WTC11 (cell line): ENCODE data around the gene SMG1.

Source experiments
- CREB1 ChIP-seq: sonication (generic); formaldehyde crosslinking; IDR thresholded peaks from 2 replicates; pipeline ENCODE4 v1.8.0; 2023; ENCODE audit warnings: mild to moderate bottlenecking, missing genetic modification reagents
- ESRRA ChIP-seq: sonication (generic); formaldehyde crosslinking; IDR thresholded peaks from 2 replicates; pipeline ENCODE4 v1.8.1; 2022; ENCODE audit warnings: mild to moderate bottlenecking, missing genetic modification reagents, borderline replicate concordance
- FOXJ3 ChIP-seq: sonication (generic); formaldehyde crosslinking; IDR thresholded peaks from 2 replicates; pipeline ENCODE4 v1.9.0; 2021; ENCODE audit warnings: missing genetic modification reagents, mild to moderate bottlenecking, borderline replicate concordance
- IRF2 ChIP-seq: sonication (generic); formaldehyde crosslinking; IDR thresholded peaks from 2 replicates; pipeline ENCODE4 v1.8.0; 2022; ENCODE audit warnings: low read depth, missing genetic modification reagents, borderline replicate concordance
- NR2C2 ChIP-seq: sonication (generic); formaldehyde crosslinking; IDR thresholded peaks from 2 replicates; pipeline ENCODE4 v1.8.0; 2022; ENCODE audit warnings: mild to moderate bottlenecking, missing genetic modification reagents
- TCF7 ChIP-seq: sonication (generic); formaldehyde crosslinking; IDR thresholded peaks from 2 replicates; pipeline ENCODE4 v1.8.0; 2022; ENCODE audit warnings: mild to moderate bottlenecking, low read depth, missing genetic modification reagents, moderate library complexity
- ZNF121 ChIP-seq: sonication (generic); formaldehyde crosslinking; IDR thresholded peaks from 2 replicates; pipeline ENCODE4 v1.8.0; 2023; ENCODE audit warnings: missing genetic modification reagents
- ZNF263 ChIP-seq: sonication (generic); formaldehyde crosslinking; IDR thresholded peaks from 2 replicates; pipeline ENCODE4 v1.8.1; 2022; ENCODE audit warnings: low read depth, mild to moderate bottlenecking, moderate library complexity, missing genetic modification reagents
- ZNF317 ChIP-seq: sonication (generic); formaldehyde crosslinking; IDR thresholded peaks from 2 replicates; pipeline ENCODE4 v1.8.1; 2023; ENCODE audit warnings: low read depth, mild to moderate bottlenecking, moderate library complexity, missing genetic modification reagents, borderline replicate concordance
- TF ChIP-seq, protein P1 (sequence below): sonication (generic); formaldehyde crosslinking; IDR thresholded peaks from 2 replicates; pipeline ENCODE4 v1.8.1; 2023; ENCODE audit warnings: mild to moderate bottlenecking, missing genetic modification reagents, moderate library complexity
- TF ChIP-seq, protein P2 (sequence below): sonication (generic); formaldehyde crosslinking; IDR thresholded peaks from 2 replicates; pipeline ENCODE4 v1.8.0; 2022; ENCODE audit warnings: mild to moderate bottlenecking, missing genetic modification reagents
- TF ChIP-seq, protein P3 (sequence below): sonication (generic); formaldehyde crosslinking; IDR thresholded peaks from 2 replicates; pipeline ENCODE4 v1.8.1; 2023; ENCODE audit warnings: mild to moderate bottlenecking, missing genetic modification reagents, borderline replicate concordance
- TF ChIP-seq, protein P4 (sequence below): fragments of 200-600 bp; IDR thresholded peaks from 2 replicates; pipeline ENCODE4 v1.8.0; 2022; ENCODE audit warnings: antibody characterized with exemption
- TF ChIP-seq, protein P5 (sequence below): sonication (generic); formaldehyde crosslinking; IDR thresholded peaks from 2 replicates; pipeline ENCODE4 v1.8.1; 2023; ENCODE audit warnings: mild to moderate bottlenecking, missing genetic modification reagents

DNA sequence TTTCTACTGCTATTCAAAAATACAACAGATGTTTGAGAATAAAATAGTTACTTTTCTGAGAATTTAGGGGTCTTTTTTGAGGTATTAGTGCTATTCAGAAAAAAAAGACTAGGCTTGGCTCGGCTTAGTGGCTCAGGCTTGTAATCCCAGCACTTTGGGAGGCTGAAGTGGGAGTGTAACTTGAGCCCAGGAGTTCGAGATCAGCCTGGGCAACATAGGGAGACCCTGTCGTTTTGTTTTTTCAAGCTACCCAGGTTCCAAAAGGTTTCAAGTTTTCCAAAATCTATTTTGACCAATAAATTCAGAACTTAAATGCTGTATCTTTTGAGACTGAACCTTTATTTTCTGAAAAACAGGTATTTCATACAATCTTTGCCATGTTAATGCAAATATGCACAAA, 121.7 kb downstream of the SMG1 start:
- TF ChIP-seq, protein P1, sequence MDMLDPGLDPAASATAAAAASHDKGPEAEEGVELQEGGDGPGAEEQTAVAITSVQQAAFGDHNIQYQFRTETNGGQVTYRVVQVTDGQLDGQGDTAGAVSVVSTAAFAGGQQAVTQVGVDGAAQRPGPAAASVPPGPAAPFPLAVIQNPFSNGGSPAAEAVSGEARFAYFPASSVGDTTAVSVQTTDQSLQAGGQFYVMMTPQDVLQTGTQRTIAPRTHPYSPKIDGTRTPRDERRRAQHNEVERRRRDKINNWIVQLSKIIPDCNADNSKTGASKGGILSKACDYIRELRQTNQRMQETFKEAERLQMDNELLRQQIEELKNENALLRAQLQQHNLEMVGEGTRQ, result no peak
- TF ChIP-seq, protein P2, sequence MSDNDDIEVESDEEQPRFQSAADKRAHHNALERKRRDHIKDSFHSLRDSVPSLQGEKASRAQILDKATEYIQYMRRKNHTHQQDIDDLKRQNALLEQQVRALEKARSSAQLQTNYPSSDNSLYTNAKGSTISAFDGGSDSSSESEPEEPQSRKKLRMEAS, result no peak
- TF ChIP-seq, protein P3, sequence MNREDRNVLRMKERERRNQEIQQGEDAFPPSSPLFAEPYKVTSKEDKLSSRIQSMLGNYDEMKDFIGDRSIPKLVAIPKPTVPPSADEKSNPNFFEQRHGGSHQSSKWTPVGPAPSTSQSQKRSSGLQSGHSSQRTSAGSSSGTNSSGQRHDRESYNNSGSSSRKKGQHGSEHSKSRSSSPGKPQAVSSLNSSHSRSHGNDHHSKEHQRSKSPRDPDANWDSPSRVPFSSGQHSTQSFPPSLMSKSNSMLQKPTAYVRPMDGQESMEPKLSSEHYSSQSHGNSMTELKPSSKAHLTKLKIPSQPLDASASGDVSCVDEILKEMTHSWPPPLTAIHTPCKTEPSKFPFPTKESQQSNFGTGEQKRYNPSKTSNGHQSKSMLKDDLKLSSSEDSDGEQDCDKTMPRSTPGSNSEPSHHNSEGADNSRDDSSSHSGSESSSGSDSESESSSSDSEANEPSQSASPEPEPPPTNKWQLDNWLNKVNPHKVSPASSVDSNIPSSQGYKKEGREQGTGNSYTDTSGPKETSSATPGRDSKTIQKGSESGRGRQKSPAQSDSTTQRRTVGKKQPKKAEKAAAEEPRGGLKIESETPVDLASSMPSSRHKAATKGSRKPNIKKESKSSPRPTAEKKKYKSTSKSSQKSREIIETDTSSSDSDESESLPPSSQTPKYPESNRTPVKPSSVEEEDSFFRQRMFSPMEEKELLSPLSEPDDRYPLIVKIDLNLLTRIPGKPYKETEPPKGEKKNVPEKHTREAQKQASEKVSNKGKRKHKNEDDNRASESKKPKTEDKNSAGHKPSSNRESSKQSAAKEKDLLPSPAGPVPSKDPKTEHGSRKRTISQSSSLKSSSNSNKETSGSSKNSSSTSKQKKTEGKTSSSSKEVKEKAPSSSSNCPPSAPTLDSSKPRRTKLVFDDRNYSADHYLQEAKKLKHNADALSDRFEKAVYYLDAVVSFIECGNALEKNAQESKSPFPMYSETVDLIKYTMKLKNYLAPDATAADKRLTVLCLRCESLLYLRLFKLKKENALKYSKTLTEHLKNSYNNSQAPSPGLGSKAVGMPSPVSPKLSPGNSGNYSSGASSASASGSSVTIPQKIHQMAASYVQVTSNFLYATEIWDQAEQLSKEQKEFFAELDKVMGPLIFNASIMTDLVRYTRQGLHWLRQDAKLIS (CRISPR knock-in tag), result no peak
- TF ChIP-seq, protein P4, sequence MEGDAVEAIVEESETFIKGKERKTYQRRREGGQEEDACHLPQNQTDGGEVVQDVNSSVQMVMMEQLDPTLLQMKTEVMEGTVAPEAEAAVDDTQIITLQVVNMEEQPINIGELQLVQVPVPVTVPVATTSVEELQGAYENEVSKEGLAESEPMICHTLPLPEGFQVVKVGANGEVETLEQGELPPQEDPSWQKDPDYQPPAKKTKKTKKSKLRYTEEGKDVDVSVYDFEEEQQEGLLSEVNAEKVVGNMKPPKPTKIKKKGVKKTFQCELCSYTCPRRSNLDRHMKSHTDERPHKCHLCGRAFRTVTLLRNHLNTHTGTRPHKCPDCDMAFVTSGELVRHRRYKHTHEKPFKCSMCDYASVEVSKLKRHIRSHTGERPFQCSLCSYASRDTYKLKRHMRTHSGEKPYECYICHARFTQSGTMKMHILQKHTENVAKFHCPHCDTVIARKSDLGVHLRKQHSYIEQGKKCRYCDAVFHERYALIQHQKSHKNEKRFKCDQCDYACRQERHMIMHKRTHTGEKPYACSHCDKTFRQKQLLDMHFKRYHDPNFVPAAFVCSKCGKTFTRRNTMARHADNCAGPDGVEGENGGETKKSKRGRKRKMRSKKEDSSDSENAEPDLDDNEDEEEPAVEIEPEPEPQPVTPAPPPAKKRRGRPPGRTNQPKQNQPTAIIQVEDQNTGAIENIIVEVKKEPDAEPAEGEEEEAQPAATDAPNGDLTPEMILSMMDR, result no peak
- TF ChIP-seq ZNF263, result no peak
- no peak for TF ChIP-seq CREB1 (CRISPR knock-in tag)
- TF ChIP-seq ZNF121, result peak; percentile 96
- no peak for TF ChIP-seq IRF2 (CRISPR knock-in tag)
- TF ChIP-seq ESRRA, result no peak
- TF ChIP-seq TCF7, result no peak
- no peak for TF ChIP-seq NR2C2 (CRISPR knock-in tag)
- no peak for TF ChIP-seq ZNF317 (CRISPR knock-in tag)
- TF ChIP-seq FOXJ3 (CRISPR knock-in tag), result no peak
- TF ChIP-seq, protein P5, sequence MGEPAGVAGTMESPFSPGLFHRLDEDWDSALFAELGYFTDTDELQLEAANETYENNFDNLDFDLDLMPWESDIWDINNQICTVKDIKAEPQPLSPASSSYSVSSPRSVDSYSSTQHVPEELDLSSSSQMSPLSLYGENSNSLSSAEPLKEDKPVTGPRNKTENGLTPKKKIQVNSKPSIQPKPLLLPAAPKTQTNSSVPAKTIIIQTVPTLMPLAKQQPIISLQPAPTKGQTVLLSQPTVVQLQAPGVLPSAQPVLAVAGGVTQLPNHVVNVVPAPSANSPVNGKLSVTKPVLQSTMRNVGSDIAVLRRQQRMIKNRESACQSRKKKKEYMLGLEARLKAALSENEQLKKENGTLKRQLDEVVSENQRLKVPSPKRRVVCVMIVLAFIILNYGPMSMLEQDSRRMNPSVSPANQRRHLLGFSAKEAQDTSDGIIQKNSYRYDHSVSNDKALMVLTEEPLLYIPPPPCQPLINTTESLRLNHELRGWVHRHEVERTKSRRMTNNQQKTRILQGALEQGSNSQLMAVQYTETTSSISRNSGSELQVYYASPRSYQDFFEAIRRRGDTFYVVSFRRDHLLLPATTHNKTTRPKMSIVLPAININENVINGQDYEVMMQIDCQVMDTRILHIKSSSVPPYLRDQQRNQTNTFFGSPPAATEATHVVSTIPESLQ (CRISPR knock-in tag), result no peak
